Measurements from ENCODE around the gene VENTX.

The VENTX gene

GRCh38 chr10:133283931-133284330, 46.3 kb downstream of the VENTX start:
- DNase-seq (ENCODE audit: low spot score) (no peak), FAIRE-seq (no peak)

DNA sequence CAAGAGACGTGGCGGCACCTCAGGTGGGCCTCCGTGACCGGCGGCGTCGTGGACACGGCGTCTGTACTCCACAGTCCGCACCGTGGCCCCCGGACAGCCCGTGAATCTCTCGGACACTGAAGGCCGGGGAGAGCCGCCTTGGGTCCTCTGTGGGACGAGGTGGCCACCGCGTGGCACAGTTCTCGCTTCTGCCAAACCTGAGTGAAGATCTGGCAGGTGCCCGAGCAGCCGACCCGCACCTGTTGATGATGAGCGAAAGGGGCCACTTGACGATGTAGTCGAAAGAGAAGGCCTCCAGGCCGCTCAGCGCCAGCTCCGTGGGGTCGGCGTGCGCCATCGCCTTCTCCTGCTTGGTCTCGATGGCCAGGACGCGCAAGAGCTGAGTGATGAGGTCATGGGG, 47.6 kb downstream of the VENTX start:
- no peak for FAIRE-seq
- no peak for DNase-seq (ENCODE audit: low spot score)

DNA sequence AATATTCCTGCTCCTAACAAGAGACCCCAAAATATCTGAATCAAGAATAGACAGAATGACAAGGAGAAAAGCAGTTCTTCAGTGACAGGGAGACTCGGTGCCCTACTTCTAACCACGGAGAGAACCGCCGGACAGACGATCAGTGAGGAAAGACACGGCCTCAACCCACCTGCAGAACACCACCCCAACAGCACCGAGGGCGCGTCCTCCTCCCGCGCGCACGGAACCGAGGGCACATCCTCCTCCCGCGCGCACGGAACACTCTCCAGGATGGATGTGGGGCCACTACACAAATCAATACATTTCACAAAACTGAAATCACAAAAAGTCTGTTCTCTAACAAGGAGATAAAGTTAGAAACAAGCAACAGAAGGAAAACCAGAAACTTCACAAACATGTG, 48.7 kb downstream of the VENTX start:
- no peak for FAIRE-seq
- DNase-seq (ENCODE audit: low spot score): no peak

DNA sequence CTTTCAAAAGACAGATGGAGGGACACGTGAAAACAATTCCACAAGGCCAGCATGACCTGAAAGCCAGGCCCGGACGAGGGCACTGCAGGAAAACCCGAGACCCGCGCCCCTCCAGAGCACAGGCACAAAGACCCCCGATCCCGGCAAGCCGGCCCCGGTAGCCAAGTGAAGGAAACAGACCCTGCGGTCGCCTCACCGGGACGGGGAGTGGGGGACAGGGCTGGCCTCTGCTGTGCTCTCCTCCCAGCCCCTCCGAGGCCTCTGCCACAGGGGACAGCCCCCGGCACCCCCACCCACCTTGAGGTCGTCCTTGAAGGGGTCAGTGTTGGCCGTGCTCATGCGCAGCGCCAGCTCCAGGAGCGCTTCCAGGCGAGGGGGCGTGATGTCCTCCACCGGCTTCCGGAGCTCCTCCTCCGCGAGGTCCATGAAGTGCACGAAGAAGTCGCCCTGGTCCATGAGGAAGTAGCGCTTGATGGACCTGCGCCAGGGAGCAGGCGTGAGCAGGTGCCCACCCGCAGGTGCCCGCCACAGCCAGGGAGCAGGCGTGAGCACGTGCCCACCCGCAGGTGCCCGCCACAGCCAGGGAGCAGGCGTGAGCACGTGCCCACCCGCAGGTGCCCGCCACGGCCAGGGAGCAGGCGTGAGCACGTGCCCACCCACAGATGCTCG, 50.3 kb downstream of the VENTX start:
- DNase-seq (ENCODE audit: low spot score) (no peak), FAIRE-seq (no peak)

DNA sequence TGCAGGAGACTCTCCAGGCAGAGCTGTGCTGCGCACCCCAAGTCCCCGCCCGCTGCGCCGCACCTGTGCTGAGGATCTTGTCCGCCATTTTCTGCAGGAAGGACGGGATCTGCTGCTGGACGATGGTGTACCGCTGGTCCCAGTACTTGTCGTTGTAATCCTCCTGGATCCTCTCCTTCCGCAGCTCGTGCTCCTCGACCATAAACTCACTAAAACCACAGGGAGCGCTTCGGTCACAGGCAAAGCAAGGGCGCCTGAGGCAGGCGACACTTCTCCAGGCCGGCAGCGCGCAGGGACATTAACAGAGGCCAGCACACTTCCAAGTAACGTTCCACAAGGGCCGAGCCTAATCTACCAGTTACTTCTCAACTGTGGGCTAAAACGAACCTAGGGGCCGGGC, 52.1 kb downstream of the VENTX start:
- FAIRE-seq (no peak), DNase-seq (ENCODE audit: low spot score) (no peak)

Data from RCC 7860 (cell line).